Type B pancreatic cell (in vitro differentiated cells): ENCODE measurements around the gene GABPB2. TPM values are rescaled to one million over a fixed set of nuclear protein-coding genes. Genes with fewer than 3 reads are reported as not detected.

ENCODE experiments used
- DNase-seq: peaks from one replicate; pipeline ENCODE4 v3.0.0; 2021; ENCODE audit warnings: mixed read lengths; ENCODE audit not compliant: unreplicated experiment; ENCODE audit errors: extremely low spot score
- H3K27ac Mint-ChIP-seq: 2 replicates; pipeline ENCODE4 v1.8.0; 2021; ENCODE audit warnings: mild to moderate bottlenecking, mixed read lengths
- H3K27me3 Mint-ChIP-seq: 2 replicates; pipeline ENCODE4 v1.8.0; 2021; ENCODE audit warnings: mixed read lengths
- H3K36me3 Mint-ChIP-seq: 2 replicates; pipeline ENCODE4 v1.8.0; 2021; ENCODE audit warnings: mixed read lengths
- H3K4me1 Mint-ChIP-seq: one replicate; pipeline ENCODE4 v1.8.0; 2021; ENCODE audit warnings: mixed read lengths; ENCODE audit not compliant: unreplicated experiment
- H3K4me3 Mint-ChIP-seq: 2 replicates; pipeline ENCODE4 v1.8.0; 2021; ENCODE audit warnings: mild to moderate bottlenecking, mixed read lengths
- H3K9me3 Mint-ChIP-seq: 2 replicates; pipeline ENCODE4 v1.8.0; 2021; ENCODE audit warnings: mixed read lengths
- CTCF ChIP-seq: fragments of 200-600 bp; sonication (generic); conservative IDR thresholded peaks from 2 replicates; pipeline ENCODE4 v1.5.0; 2021; ENCODE audit warnings: antibody characterized with exemption, mild to moderate bottlenecking
- total RNA-seq: library from RNA; stranded (reverse); gene quantifications from 2 replicates; pipeline ENCODE4 v1.2.1, GENCODE V29; 2021; ENCODE audit warnings: low replicate concordance

Gene GABPB2
- total RNA-seq, 1 donor from 2014 or later = 13.6 TPM

DNA sequence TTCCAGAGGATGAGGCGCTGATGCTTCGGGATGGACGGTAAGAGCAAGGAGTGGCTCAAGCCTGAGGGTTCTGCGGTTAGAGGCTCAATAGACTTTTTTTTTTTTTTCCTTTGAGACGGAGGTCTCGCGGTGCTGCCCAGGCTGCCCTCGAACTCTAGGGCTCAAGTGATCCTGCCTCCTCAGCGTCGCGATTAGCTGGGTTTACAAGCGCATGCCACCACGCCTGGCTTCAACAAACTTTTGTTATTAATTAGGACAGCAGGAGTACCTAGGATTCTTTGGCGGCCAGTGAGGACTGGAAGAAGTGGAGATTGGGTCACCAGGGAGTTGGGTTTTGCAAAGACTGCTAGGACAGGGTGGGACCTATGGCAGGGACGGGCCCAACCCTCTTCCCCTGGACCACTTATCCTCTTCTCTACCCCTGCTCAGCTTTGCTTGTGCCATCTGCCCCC lies 96.0 kb downstream of the GABPB2 start:
- no peak for TF ChIP-seq CTCF
- Mint-ChIP-seq H3K4me1 (peaks cover 26% of the 10 kb centered on the region), H3K4me3 (peak overlapping the region; percentile 97), H3K27me3 (peaks cover 4% of the 10 kb centered on the region), H3K9me3 (no peaks in the 10 kb centered on the region), H3K36me3 (peaks cover 19% of the 10 kb centered on the region), H3K27ac (peak overlapping the region; percentile 98)
- no peak for DNase-seq

GRCh38 chr1:151167116-151167515 lies 96.6 kb downstream of the GABPB2 start:
- DNase-seq = no peak
- peak overlapping the region; percentile 98 for H3K27ac Mint-ChIP-seq
- H3K9me3 Mint-ChIP-seq = no peaks in the 10 kb centered on the region
- H3K4me1 Mint-ChIP-seq = peaks cover 26% of the 10 kb centered on the region
- H3K27me3 Mint-ChIP-seq = peaks cover 4% of the 10 kb centered on the region
- TF ChIP-seq CTCF = no peak
- peak overlapping the region; percentile 97 for H3K4me3 Mint-ChIP-seq
- peaks cover 14% of the 10 kb centered on the region for H3K36me3 Mint-ChIP-seq

DNA sequence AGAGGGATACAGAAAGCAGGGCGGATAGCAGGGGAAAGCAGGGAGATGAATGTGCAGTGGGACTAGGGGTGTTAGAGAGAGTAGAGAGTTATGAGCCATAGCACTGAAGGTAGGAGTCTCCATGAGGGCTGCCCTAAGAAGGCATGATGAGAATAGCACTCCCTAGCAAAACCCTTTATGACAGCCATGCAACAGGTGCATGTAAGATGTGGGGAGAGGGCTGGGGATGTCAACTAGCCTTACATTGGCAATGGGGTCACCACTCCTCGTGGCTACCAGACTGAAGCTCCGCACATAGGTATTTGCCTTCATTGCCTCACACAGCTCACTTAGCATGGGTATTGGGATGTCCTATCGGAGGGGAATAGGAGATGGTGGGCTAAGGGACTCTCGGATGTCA lies 100.6 kb downstream of the GABPB2 start:
- H3K27ac Mint-ChIP-seq = no peak overlapping the region
- H3K4me3 Mint-ChIP-seq = no peak overlapping the region
- H3K9me3 Mint-ChIP-seq = no peaks in the 10 kb centered on the region
- no peaks in the 10 kb centered on the region for H3K27me3 Mint-ChIP-seq
- peaks cover 9% of the 10 kb centered on the region for H3K4me1 Mint-ChIP-seq
- peaks cover 11% of the 10 kb centered on the region for H3K36me3 Mint-ChIP-seq
- no peak for DNase-seq
- no peak for TF ChIP-seq CTCF

Other genes with a start within 250 kb of the GABPB2 start
- 30.1 and 36.1 TPM in 2 replicates for gene ARNT, start 194.2 kb upstream of the GABPB2 start, total RNA-seq
- not detected in 2 replicates for gene CTXND2, start 183.6 kb upstream of the GABPB2 start, total RNA-seq
- gene SETDB1, start 144.4 kb upstream of the GABPB2 start, total RNA-seq = 53.5 and 73.8 TPM in 2 replicates
- 129 and 181 TPM in 2 replicates for gene CERS2, start 95.9 kb upstream of the GABPB2 start, total RNA-seq
- 5.8 and 9.5 TPM in 2 replicates for gene ANXA9, start 88.5 kb upstream of the GABPB2 start, total RNA-seq
- 28.5 and 38.8 TPM in 2 replicates for gene MINDY1, start 63.9 kb upstream of the GABPB2 start, total RNA-seq
- gene PRUNE1, start 62.3 kb upstream of the GABPB2 start, total RNA-seq = 16.3 and 20.4 TPM in 2 replicates
- gene BNIPL, start 34.2 kb upstream of the GABPB2 start, total RNA-seq = 27.7 and 70.3 TPM in 2 replicates
- 4.7 and 8.6 TPM in 2 replicates for gene C1orf56, start 23.0 kb upstream of the GABPB2 start, total RNA-seq
- 109 and 176 TPM in 2 replicates for gene CDC42SE1, start 11.1 kb upstream of the GABPB2 start, total RNA-seq
- 9.0 and 17.0 TPM in 2 replicates for gene MLLT11, start 10.4 kb upstream of the GABPB2 start, total RNA-seq
- gene SEMA6C, start 75.9 kb downstream of the GABPB2 start, total RNA-seq = 10.6 and 37.1 TPM in 2 replicates
- not detected in 2 replicates for gene TNFAIP8L2, start 85.9 kb downstream of the GABPB2 start, total RNA-seq
- 8.9 and 12.3 TPM in 2 replicates for gene LYSMD1, start 95.1 kb downstream of the GABPB2 start, total RNA-seq
- 39.3 and 42.1 TPM in 2 replicates for gene SCNM1, start 95.4 kb downstream of the GABPB2 start, total RNA-seq
- 1.9 TPM in 2 replicates for gene TMOD4, start 105.2 kb downstream of the GABPB2 start, total RNA-seq
- gene VPS72, start 119.4 kb downstream of the GABPB2 start, total RNA-seq = 95.8 and 97.4 TPM in 2 replicates
- gene PIP5K1A, start 127.8 kb downstream of the GABPB2 start, total RNA-seq = 69.8 and 77.3 TPM in 2 replicates
- 146 and 170 TPM in 2 replicates for gene PSMD4, start 184.0 kb downstream of the GABPB2 start, total RNA-seq
- gene ZNF687, start 211.5 kb downstream of the GABPB2 start, total RNA-seq = 29.6 and 31.7 TPM in 2 replicates